Measurements from ENCODE around the gene STOML1.
"Not testable (repeated sequence)": the region's sequence is repeated elsewhere in the genome, so short reads cannot be mapped to it uniquely, and the experiment has no call there.

Gene STOML1

GRCh38 chr15:73946795-73947370, 45.2 kb downstream of the STOML1 start:
- DNase-seq (ENCODE audit: low read depth in 2 of 2) = no peak

GRCh38 chr15:73946046-73946721, 45.9 kb downstream of the STOML1 start:
- no peak for DNase-seq (ENCODE audit: low read depth in 2 of 2)

- no peak for DNase-seq (ENCODE audit: low read depth in 2 of 2)
Measured at GRCh38 chr15:73945130-73945508, 47.0 kb downstream of the STOML1 start.

GRCh38 chr15:73944161-73945129, 47.6 kb downstream of the STOML1 start:
- no peak for DNase-seq (ENCODE audit: low read depth in 2 of 2)

GRCh38 chr15:73942751-73943270, 49.3 kb downstream of the STOML1 start:
- no peak for DNase-seq (ENCODE audit: low read depth in 2 of 2)

- no peak for DNase-seq (ENCODE audit: low read depth in 2 of 2)
Measured at GRCh38 chr15:73941871-73942635, 50.0 kb downstream of the STOML1 start.

- DNase-seq (ENCODE audit: low read depth in 2 of 2) = no peak
Measured at GRCh38 chr15:73941449-73941848, 50.6 kb downstream of the STOML1 start.

GRCh38 chr15:73941044-73941443, 51.1 kb downstream of the STOML1 start:
- DNase-seq (ENCODE audit: low read depth in 2 of 2) = no peak

- no peak for DNase-seq (ENCODE audit: low read depth in 2 of 2)
Measured at GRCh38 chr15:73940061-73940981, 51.8 kb downstream of the STOML1 start.

- DNase-seq (ENCODE audit: low read depth in 2 of 2) = no peak
Measured at GRCh38 chr15:73939138-73939537, 53.0 kb downstream of the STOML1 start.

- DNase-seq (ENCODE audit: low read depth in 2 of 2) = not testable (repeated sequence)
Measured at GRCh38 chr15:73938516-73938915, 53.6 kb downstream of the STOML1 start.

GRCh38 chr15:73937726-73938125, 54.4 kb downstream of the STOML1 start:
- DNase-seq (ENCODE audit: low read depth in 2 of 2) = no peak

- no peak for DNase-seq (ENCODE audit: low read depth in 2 of 2)
Measured at GRCh38 chr15:73937296-73937695, 54.8 kb downstream of the STOML1 start.

GRCh38 chr15:73936588-73937290, 55.4 kb downstream of the STOML1 start:
- DNase-seq (ENCODE audit: low read depth in 2 of 2) = no peak

- no peak for DNase-seq (ENCODE audit: low read depth in 2 of 2)
Measured at GRCh38 chr15:73936181-73936580, 55.9 kb downstream of the STOML1 start.

GRCh38 chr15:73935547-73935946, 56.5 kb downstream of the STOML1 start:
- DNase-seq (ENCODE audit: low read depth in 2 of 2) = no peak

- DNase-seq (ENCODE audit: low read depth in 2 of 2) = no peak
Measured at GRCh38 chr15:73934281-73934680, 57.8 kb downstream of the STOML1 start.

- no peak for DNase-seq (ENCODE audit: low read depth in 2 of 2)
Measured at GRCh38 chr15:73932381-73933191, 59.5 kb downstream of the STOML1 start.

- no peak for DNase-seq (ENCODE audit: low read depth in 2 of 2)
Measured at GRCh38 chr15:73931441-73931840, 60.7 kb downstream of the STOML1 start.

Measured in stimulated activated CD4-positive, alpha-beta T cell treated with anti-CD3 and anti-CD28 coated beads, Interleukin-4, amount 100 ng/mL, for 48 hours (primary cell).